Adrenal gland (tissue), 12 donors: ENCODE results near the gene TMEM259. TPM values are rescaled to one million over a fixed set of nuclear protein-coding genes. Genes with fewer than 3 reads are reported as not detected.

ENCODE experiments used
- DNase-seq, 7 donors: peaks; one replicate each; pipeline ENCODE4 v3.0.0-alpha.2; 2019 to 2020
- H3K27ac ChIP-seq, 5 donors: fragments of 200-600 bp; sonication (generic) in 4 of 5; 1 replicate in 3 of 5; 2 replicates in 2 of 5; pipeline versions ENCODE4 v1.5.1 to v1.8.0; 2016 to 2020; ENCODE audit warnings: mild to moderate bottlenecking in 1 of 5
- H3K27me3 ChIP-seq: fragments of 200-600 bp; 2 replicates; pipeline ENCODE4 v1.8.0; 2021
- H3K36me3 ChIP-seq, 2 donors: fragments of 200-600 bp; replicated peaks in 1 of 2; 1 replicate in 1 of 2; 2 replicates in 1 of 2; pipeline versions ENCODE4 v1.5.1 to v1.8.0; 2018 to 2022
- H3K4me1 ChIP-seq, 2 donors: fragments of 200-600 bp; replicated peaks in 1 of 2; 1 replicate in 1 of 2; 2 replicates in 1 of 2; pipeline versions ENCODE4 v1.5.1 to v1.8.0; 2018 to 2021
- H3K4me3 ChIP-seq, 4 donors: fragments of 200-600 bp; sonication (generic) in 3 of 4; one replicate each; pipeline ENCODE4 v1.5.1; 2016 to 2018
- H3K9me3 ChIP-seq, 3 donors: fragments of 200-600 bp; sonication (generic) in 1 of 3; replicated peaks in 1 of 3; 1 replicate in 2 of 3; 2 replicates in 1 of 3; pipeline versions ENCODE4 v1.5.1 to v1.8.0; 2016 to 2021
- POLR2A ChIP-seq, 2 donors: fragments of 450-650 bp; IDR thresholded peaks; one replicate each; pipeline ENCODE4 v1.6.1; 2017; ENCODE audit warnings: antibody characterized with exemption in 2 of 2, mild to moderate bottlenecking in 2 of 2, moderate library complexity in 1 of 2
- WGBS, 4 donors: extraction: QIAGEN DNeasy Blood & Tissue Kit in 2 of 4; methylation state at CpG; one replicate each; pipeline versions ENCODE4 v1.1.5 to v1.1.7; 2013 to 2017; 5-methylcytosine and 5-hydroxymethylcytosine counted together
- intact Hi-C, 2 donors: fragments of 100-400 bp; cut with DNase I; formaldehyde crosslinking; loops; one replicate each; pipeline versions ENCODE4 v1.14.1 to v1.15.0; 2022 to 2023
- polyA plus RNA-seq, 3 donors: library from polyadenylated mRNA; stranded (reverse); fragments of 200-250 nt in 2 of 3; fragments of 350-450 nt in 1 of 3; fragmentation: Illumina TruSeq in 1 of 3; extraction: RNeasy Lipid Tissue Mini Kit (QIAGEN cat#74804) in 1 of 3; gene quantifications; one replicate each; pipeline ENCODE4 v1.2.3, GENCODE V29; 2013 to 2014
- total RNA-seq, 9 donors: library from RNA; depleted of rRNA in 4 of 9; stranded (reverse); fragments of >200 nt in 4 of 9; fragments of 120-200 nt in 1 of 9; fragmentation: NEBNext Ultra II Directional in 1 of 9; extraction: Animal tissue kit (Norgen Biotek cat#: 25700) in 1 of 9; gene quantifications; one replicate each; pipeline versions ENCODE4 v1.1.0 to v1.2.4, GENCODE V29; 2013 to 2023
- TF ChIP-seq, protein P1 (sequence below), 6 experiments: fragments of 450-650 bp in 4 of 6; fragments of 200-600 bp in 2 of 6; sonication (generic) in 1 of 6; IDR thresholded peaks; 1 replicate in 5 of 6; 2 replicates in 1 of 6; pipeline versions ENCODE4 v1.5.1 to v1.8.0; 2016 to 2021; ENCODE audit warnings: antibody characterized with exemption in 6 of 6, mild to moderate bottlenecking in 2 of 6, moderate library complexity in 1 of 6
- donor health status: healthy with polysubstance abuse.
- donor health status: Bipolar disorder and iron deficiency.
- donor health status: DM: yes; HTN: yes; CAD: no.
- donor health status: DM: no; HTN: no; CAD: no.
- donor health status: DM: no; HTN: no; CAD: no.
- donor health status: DM: yes; HTN: yes; CAD: no.

TMEM259 gene
- total and polyA plus RNA-seq, 12 donors = 79.4 to 743 (median 202) TPM

DNA sequence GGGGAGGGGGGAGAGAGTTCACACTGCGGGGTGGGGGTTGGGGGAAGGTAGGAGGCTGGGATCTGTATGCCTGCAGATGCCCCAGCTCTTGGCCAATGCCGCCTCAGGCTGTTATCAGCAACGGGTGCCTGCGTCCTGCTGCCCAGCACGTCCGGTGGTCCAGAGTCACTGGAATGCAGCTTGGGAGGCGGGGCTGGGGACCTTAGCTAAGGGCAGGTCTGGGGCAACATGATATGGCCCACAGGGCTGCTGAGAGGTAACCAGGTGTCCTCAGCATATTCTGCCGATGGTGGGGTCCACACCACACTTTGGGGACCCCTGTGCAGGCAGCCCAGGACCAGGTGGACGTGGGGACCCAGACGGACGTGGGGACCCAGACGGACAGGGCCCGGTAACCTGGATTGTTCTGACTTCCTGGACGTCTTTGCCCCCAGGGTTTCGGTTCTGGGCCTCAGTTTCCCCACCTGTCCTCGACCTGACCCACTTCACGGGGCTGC, 45.4 kb upstream of the TMEM259 start:
- WGBS, 4 donors = 37 to 60% (median 40%) methylated on average over 2 to 17 of the region's 17 CpGs

DNA sequence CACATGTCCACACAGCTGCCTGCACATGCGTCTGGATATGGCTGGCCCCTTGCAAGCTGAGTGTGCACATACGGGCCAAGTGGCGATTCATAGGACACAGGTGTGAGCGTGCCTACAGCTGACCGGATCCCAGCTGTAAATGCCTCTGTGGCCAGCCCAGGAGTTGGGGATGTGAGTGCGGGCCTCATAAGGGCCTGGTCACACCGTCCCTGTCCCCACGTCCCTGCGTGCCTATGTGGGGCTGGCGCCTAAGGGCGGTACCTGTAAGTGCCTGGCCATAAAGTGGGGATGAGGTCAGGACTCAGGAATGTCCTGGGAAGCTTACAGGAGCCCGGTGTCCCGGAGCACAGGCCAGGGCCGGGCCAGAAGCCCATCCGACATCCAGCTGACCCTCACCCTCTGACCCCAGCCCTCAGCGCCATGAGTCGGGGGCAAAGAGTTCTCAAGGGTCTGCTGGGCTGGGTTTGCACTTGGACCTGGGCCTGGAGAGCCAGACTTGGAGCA, 44.7 kb upstream of the TMEM259 start:
- Histone ChIP-seq H3K27ac (no peak overlapping the region), H3K9me3 (no peaks in the 10 kb centered on the region), H3K36me3 (no peaks in the 10 kb centered on the region), H3K4me3 (no peak overlapping the region), H3K27me3 (peaks cover 42% of the 10 kb centered on the region), H3K4me1 (peaks cover 0 to 23% of the 10 kb centered on the region in 2 donors)
- 42 to 73% (median 68%) methylated on average over 5 to 17 of the region's 17 CpGs for WGBS, 4 donors
- DNase-seq = peak in 1 of 7 donors; percentile 20
- intact Hi-C loops = no loop called here
- TF ChIP-seq, protein P1, sequence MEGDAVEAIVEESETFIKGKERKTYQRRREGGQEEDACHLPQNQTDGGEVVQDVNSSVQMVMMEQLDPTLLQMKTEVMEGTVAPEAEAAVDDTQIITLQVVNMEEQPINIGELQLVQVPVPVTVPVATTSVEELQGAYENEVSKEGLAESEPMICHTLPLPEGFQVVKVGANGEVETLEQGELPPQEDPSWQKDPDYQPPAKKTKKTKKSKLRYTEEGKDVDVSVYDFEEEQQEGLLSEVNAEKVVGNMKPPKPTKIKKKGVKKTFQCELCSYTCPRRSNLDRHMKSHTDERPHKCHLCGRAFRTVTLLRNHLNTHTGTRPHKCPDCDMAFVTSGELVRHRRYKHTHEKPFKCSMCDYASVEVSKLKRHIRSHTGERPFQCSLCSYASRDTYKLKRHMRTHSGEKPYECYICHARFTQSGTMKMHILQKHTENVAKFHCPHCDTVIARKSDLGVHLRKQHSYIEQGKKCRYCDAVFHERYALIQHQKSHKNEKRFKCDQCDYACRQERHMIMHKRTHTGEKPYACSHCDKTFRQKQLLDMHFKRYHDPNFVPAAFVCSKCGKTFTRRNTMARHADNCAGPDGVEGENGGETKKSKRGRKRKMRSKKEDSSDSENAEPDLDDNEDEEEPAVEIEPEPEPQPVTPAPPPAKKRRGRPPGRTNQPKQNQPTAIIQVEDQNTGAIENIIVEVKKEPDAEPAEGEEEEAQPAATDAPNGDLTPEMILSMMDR (IDR thresholded peaks at IDR 0.05) = no peak
- no peak for TF ChIP-seq POLR2A (IDR thresholded peaks at IDR 0.05)

More for the DNA sequence above, 45.4 kb upstream of the TMEM259 start:
- TF ChIP-seq POLR2A (IDR thresholded peaks at IDR 0.05) = no peak
- TF ChIP-seq, protein P1 (IDR thresholded peaks at IDR 0.05) = no peak
- Histone ChIP-seq H3K27ac (no peak overlapping the region), H3K9me3 (no peaks in the 10 kb centered on the region), H3K36me3 (no peaks in the 10 kb centered on the region), H3K27me3 (peaks cover 49% of the 10 kb centered on the region), H3K4me3 (no peak overlapping the region), H3K4me1 (peaks cover 0 to 28% of the 10 kb centered on the region in 2 donors)
- intact Hi-C loops = no loop called here
- DNase-seq = peak in 1 of 7 donors; percentile 31

DNA sequence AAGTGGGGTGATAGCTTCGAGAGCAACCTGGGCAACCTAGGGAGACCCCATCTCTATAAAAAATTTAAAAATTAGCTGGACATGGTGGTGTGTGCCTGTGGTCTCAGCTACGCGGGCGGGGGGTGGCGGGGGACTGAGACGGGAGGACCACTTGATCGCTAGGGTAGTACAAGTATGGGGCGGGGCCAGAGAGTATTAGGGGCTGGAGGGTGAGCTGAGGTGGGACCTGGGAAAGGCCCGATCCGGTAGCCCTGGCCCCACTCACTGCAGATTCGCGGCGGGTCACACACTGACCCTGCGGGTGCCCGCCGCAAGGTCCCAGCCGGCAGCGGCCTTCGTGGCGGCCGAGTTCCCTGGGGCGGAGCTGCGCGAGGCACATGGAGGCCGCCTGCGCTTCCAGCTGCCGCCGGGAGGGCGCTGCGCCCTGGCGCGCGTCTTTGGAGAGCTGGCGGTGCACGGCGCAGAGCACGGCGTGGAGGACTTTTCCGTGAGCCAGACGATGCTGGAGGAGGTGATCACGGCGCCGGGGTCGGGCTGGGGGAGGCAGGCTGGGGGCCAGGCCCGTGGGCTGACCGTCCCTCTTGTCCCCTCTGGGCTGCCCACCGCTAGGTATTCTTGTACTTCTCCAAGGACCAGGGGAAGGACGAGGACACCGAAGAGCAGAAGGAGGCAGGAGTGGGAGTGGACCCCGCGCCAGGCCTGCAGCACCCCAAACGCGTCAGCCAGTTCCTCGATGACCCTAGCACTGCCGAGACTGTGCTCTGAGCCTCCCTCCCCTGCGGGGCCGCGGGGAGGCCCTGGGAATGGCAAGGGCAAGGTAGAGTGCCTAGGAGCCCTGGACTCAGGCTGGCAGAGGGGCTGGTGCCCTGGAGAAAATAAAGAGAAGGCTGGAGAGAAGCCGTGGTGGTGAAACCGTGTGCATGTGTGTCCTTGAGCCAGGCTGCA, 44.0 kb upstream of the TMEM259 start:
- intact Hi-C loops = no loop called here
- peaks cover 35% of the 10 kb centered on the region for H3K27me3 ChIP-seq
- H3K4me3 ChIP-seq = no peak overlapping the region
- peaks cover 0 to 23% of the 10 kb centered on the region in 2 donors for H3K4me1 ChIP-seq
- peak; percentile 56 to 82 (median 65) for DNase-seq
- H3K9me3 ChIP-seq = no peaks in the 10 kb centered on the region
- H3K27ac ChIP-seq = no peak overlapping the region
- no peaks in the 10 kb centered on the region for H3K36me3 ChIP-seq
- 9 to 26% (median 15%) methylated on average over 13 to 60 of the region's 60 CpGs for WGBS, 4 donors
- no peak for TF ChIP-seq POLR2A (IDR thresholded peaks at IDR 0.05)
- TF ChIP-seq, protein P1 (IDR thresholded peaks at IDR 0.05) = peak; percentile 57 to 90 (median 74)

DNA sequence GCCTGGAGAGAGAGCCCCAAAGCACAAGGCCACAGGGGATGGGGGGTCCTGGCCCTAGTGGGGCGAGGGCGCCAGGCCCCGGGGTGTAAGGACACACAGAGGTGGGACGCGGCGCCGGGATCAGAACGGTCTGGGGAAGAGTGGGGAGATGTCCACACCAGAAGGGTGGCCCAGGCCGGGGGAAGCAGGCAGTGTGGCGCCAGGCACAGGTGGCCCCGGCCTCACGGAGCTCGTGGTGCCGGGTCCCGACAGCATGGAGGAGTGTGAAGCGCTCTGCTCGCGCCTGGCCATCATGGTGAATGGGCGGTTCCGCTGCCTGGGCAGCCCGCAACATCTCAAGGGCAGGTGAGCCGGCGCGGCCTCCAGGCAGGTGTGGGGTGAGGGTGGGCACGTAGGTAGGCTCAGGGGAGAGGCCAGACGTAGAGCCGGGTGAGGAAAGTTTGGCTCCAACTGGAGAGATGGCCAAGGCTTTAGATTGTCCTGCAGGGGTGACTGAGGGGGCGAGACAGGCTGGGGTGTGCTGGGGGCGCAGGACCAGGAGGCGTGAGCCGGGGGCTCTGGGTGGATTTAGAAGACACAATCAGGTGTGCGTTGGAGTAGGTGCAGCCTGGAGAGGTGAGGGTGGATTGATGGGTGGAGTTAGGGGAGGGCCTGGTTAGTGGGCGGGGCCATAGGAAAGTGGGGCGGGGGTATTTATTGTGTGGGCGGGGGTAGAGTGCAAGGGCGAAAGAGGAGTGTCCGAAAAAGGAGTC, 43.2 kb upstream of the TMEM259 start:
- H3K36me3 ChIP-seq = no peaks in the 10 kb centered on the region
- H3K4me1 ChIP-seq = peaks cover 0 to 20% of the 10 kb centered on the region in 2 donors
- intact Hi-C loops = no loop called here
- H3K9me3 ChIP-seq = no peaks in the 10 kb centered on the region
- 66 to 89% (median 81%) methylated on average over 34 to 37 of the region's 37 CpGs for WGBS, 4 donors
- peaks cover 26% of the 10 kb centered on the region for H3K27me3 ChIP-seq
- TF ChIP-seq, protein P1 (IDR thresholded peaks at IDR 0.05) = no peak
- no peak overlapping the region for H3K27ac ChIP-seq
- peak in 1 of 7 donors; percentile 23 for DNase-seq
- no peak overlapping the region for H3K4me3 ChIP-seq
